Stimulated activated CD8-positive, alpha-beta memory T cell treated with anti-CD3 and anti-CD28 coated beads, Interleukin-12 subunit alpha, Interleukin-12 subunit beta, amount 100 ng/mL, for 24 hours (primary cell): Measurements from ENCODE around the gene CYP11A1.
"Not testable (repeated sequence)": the region's sequence is repeated elsewhere in the genome, so short reads cannot be mapped to it uniquely, and the experiment has no call there.

ENCODE experiments used
- DNase-seq: peaks from one replicate; pipeline ENCODE4 v3.0.0-alpha.2; 2020; ENCODE audit errors: extremely low read depth

Gene CYP11A1

DNA sequence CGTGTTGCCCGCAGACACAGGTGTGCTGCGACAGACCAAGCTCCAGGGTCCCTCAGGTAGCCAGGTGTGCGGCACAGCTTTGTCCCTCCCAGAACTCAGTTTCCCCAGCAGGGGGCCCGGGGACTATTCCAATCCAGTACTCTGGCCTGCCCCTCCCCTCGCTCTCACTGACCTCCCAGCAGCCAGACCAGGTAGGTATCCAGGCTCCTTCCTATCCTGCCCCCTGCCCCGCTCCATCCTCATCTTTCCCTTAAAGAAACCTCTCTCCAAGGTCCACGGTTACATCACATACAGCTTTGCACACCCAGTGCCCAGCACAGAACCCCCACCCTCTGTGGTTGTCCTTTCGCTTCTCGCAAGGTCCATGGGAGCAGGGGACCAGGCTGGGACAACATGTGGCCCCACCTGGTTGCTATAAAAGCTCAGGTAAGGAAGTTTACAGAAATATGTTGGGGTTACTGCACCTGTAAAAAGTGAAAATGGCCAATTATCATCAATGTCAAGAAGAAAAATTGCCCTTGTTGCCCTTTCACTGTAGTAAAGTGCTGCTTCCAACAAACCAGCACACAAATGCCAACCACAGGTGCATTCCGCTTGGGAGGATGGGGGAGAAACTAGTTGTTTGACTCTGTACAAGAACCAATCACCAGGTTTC is 7.3 kb upstream of the CYP11A1 start:
- DNase-seq, result no peak

DNA sequence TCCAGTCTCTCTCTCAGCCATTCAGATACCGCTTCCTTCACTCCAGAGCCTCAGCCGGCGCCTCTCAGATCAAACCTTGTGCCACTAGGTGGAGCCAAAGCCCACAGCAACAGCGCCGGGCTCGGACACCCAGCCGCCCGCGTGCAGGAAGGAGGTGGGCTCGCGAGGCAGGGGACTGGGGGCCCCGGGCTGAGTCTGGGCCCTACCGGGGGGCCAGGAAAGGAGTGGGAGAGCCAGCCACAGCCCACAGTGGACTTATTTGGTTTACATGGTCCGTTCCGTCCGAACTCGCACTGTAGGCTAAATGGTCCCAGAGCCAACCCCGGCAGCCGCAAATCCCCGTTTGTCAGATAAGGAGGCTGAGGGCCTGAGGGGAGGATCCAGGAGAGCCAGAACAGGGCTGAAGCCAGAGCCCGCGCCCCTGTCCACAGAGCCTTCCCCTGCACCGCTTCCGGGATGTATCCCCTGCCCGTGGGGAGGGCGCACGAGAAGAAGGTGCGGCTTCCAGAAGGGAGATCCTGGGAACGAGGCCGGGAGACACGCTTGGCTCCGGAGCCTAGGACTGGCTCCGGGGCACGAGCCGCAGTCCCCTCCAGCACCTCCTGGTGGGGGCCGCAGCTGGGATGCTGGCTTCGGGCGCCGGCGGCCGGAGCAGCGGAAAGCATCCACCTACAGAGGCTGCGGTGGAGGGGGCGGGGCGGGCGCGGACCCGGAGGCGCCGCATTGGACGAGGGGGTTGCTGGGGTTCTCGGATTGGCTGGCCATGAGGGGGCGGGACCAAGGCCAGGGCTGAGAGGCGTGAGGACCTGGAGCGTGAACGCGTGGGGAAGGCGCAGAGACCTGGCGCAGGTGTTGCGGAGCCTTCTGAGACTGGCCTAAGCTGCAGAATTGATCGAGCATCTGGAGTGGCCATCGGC is 6.5 kb upstream of the CYP11A1 start:
- DNase-seq, result peak; percentile 89

DNA sequence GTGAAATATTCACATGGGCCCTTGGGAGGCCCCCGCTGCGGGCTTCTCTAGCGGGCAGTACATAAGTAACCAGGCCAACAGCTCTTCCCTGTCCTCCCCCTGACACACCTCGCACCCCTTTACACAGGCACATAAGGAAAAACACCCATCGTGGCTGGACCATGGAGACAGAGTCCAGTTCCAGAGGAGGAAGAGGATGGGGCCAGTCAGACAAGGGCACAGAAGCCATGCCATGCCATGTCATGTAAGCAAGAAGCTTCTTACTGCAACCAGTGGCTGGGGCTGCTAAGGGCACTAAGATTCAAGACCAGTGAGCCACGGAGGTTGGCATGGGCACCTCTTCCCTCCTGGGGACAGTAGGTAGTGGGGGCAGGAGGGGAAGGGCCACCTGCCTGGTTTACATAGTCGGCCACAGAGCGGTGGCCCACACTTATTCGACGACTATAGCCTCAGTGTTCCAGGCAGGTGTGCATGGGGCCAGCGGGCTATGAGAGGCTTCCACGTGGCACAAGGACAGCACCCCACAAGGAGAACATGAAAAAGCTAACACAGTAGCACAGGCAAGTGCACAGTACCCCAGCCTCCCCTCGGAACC is 5.7 kb upstream of the CYP11A1 start:
- DNase-seq, result no peak

DNA sequence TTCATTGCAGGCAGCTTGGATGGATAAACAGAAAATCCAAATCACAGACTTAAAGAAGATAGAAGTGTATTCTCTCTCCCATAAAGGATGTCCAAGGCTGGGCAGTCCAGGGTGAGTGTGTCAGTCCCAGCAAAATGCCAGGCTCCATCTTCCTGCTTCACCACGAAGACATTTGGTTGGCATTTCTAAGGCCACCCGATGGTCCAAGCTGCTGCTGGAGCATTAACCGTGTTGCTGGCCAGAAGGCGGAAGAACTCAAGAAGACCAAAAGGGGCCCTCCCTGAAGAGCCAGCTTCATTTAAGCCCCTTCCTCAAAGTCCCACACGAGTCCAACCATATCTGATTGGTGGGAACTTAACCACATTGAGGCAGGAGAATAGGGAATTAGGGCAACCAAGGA is 3.0 kb upstream of the CYP11A1 start:
- no peak for DNase-seq

DNA sequence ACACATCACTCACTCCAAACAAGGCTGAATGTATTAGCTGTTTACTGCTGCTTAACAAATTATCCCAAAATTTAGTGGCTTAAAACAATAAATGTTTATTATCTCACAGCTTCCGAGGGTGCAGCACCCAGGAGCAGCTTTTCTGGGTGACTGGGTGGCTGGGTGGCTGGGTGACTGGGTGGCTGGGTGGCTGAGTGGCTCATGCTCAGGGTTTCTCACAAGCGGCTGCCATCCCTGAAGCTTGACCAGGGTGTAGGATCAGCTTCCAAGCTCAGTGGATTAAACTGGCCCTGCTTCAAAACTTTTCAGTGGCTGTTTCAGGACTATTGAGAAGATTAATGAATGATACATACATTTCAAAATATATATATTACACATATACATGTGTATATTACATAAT is 2.3 kb upstream of the CYP11A1 start:
- no peak for DNase-seq

DNA sequence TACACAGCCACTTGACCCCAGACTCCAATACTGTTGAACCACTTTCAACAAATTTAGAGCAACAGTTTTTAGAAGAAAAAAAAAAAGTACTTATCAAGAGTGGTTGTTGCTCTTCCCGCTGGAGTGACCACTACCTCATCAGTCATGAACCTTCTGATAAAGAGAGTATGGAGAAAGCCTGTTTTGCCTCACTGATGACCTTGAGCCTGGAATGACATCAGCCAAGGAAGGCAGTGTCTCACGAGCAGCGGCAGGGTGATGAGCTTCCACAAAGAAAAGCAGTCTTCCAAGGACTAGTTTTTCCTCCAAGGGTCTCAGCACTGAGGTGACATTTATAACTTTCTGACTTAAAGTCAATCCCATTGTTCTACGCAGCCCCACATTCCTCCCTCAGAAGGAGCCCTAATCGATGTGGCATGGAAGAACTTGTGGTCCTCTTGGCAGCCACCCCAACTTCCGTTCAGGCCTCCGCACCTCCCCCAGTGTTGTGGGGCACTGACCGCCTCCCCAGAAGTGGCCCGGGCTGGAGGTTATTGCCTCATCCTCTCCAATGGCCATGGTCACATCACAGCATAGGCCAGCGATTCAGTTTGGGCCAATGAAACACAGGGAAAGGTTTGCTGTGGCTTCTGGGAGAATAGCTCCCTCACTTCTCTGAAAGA is 1.8 kb upstream of the CYP11A1 start:
- no peak for DNase-seq

DNA sequence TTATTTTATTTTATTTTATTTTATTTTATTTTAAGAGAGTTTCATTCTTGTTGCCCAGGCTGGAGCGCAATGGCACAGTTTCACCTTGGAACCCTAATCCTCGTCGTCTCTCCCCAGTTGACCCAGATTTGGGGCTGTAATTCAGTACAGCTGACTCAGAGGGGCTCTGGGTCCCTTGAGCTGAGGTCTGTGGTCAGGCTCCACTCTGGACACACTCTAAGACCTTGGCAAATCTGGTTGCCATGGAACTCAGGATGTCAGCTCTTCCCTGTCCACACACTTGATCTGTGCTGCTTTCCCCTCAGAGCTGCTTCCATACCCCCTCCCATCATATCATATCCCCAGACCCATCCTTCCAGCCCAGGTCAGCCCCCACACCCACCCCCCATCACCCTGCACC is 675 bp upstream of the CYP11A1 start:
- no peak for DNase-seq

DNA sequence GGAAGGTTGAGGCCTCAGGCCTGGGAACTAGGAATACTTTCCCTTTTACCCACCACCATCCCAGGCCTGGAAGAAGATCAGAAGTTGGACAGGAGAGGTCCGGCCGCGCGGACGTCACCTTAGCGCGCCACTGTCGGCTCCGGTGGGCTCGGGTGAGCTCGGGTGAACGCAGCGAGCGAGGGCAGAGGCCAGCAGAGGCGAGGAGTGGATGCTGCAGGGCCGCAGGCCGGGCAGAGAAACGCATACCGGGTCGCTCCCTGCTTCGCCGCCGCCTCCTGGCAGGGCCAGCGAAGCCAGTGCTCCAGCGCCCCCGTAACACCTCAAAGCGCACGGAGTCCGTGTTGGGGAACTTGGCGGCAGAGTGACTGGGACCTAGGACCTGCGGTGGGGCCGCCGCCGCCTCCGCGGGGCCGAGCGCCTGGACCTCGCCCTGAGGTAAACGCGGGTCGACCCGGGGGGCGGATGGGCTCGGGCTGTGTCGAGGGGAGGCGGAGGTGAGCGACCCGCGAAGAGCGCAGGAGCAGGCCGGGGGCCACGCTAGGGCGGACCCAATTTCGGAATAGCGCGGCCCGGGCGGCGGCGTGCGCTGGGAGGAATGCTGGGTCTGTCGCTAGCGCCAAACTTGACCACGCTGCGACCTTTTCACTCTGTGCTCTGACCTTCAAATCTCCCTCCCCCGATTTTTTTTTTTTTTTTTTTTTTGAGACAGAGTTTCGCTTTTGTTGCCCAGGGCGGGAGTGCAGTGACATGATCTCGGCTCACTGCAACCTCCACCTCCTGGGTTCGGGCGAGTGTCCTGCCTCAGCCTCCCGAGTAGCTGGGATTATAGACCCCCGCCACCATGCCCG is 1.6 kb downstream of the CYP11A1 start:
- DNase-seq, result no peak

DNA sequence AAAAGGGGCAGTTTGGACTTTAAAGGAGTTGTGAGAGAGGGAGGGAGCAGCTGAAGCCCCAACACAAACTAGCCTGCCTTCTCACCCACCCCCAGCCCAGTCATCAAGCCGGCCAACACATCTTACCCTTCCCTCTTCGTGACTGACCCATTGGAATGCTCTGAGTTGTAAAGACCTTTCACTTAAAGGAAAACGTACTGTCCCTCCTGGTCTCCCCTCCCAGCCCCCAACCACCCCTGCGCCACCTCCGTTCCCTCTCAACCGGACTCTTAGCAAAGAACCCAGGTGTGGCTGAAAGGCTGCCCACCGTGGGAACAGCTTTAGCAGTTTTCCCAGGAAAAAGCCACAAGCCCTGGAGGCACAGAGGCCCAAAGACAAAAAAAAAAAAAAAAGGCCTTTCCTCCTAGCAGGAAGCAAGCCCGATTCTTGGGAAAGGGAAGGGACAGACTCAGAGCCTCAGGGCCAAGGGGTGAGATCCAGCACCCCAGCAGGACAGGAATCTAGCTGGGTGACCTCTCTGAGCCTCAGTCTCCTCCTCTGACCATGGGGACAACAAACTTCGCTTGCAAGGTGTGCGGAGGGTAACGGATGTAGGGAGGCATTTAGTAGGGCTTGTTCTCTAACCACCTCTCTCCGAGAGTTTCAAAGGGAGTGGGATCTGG is 2.4 kb downstream of the CYP11A1 start:
- DNase-seq, result no peak

DNA sequence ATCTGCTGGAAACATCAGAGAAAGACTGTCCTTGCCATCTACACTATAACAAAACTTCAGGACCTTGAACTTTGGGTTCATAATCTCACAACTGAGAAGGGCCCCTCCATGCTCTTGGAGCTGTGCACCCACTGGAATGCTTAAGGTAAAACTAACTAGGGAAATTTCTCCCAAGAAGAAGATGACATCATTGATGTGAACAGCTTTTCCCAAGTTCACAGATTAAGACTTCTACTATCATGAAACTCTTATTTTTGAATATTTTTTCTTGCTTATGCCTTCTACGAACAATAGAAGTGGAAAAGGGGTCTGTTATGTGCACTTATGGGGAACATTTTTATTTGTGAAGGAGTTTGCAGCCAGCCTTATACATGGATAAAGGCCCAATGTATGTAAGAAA is 5.0 kb downstream of the CYP11A1 start:
- DNase-seq, result no peak

DNA sequence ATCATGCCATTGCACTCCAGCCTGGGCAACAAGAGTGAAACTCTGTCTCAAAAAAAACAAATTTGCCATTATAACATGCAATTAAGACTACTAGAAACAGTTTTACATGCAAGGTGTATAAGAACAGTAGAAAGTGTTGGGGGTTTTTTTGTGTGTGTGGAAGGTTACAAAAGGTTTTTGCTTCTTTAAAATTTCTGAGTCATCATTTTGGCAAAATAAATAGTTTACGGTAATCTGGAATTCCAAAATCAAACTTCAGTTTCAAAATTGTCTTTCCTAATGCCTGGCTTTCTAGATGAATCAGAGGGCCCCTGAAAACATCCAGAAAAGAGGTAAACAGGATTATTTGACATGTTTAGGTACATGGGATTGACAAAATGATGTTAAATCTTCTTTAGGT is 6.6 kb downstream of the CYP11A1 start:
- DNase-seq, result not testable (repeated sequence)

DNA sequence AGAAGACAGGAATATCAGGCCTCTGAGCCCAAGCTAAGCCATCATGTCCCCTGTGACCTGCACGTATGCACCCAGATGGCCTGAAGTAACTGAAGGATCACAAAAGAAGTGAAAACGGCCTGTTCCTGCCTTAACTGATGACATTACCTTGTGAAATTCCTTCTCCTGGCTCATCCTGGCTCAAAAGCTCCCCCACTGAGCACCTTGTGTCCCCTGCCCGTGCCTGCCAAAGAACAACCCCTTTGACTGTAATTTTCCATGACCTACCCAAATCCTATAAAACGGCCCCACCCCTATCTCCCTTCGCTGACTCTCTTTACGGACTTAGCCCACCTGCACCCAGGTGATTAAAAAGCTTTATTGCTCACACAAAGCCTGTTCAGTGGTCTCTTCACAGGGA is 8.1 kb downstream of the CYP11A1 start:
- DNase-seq, result not testable (repeated sequence)

DNA sequence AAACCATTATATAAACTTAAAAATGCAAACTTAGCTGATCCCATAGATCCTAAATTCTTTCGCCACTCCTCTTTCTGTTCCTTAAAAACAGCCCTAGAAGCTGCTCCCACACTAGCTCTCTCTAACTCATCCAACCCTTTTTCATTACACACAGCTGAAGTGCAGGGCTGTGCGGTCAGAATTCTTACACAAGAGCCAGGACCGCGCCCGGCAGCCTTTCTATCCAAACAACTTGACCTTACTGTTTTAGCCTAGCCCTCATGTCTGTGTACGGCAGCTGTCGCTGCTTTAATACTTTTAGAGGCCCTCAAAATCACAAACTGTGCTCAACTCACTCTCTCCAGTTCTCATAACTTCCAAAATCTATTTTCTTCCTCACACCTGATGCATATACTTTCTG is 9.9 kb downstream of the CYP11A1 start:
- not testable (repeated sequence) for DNase-seq

DNA sequence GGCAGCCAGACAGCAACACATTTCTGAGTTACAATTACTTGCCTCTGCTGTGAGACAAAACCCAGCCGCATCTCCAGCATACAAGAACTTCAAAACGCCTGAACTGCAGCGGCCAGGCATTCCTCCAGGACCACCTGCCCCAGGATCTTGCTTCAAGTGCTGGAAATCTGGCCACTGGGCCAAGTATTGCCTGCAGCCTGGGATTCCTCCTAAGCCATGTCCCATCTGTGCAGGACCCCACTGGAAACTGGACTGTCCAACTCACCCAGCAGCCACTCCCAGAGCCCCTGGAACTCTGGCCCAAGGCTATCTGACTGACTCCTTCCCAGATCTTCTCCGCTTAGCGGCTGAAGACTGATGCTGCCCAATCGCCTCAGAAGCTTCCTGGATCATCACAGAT is 11.4 kb downstream of the CYP11A1 start:
- not testable (repeated sequence) for DNase-seq

DNA sequence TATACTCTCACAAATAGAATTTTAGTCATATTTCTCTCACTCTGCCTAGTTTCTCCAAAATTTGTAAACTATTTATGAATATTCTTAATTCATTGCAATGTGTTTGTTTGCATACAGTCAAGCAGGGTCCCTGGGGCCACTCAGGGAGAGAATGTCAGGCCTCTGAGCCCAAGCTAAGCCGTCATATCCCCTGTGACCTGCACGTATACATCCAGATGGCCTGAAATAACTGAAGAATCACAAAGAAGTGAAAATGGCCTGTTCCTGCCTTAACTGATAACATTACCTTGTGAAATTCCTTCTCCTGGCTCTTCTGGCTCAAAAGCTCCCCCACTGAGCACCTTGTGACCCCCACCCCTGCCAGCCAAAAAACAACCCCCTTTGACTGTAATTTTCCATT is 13.5 kb downstream of the CYP11A1 start:
- DNase-seq, result not testable (repeated sequence)

DNA sequence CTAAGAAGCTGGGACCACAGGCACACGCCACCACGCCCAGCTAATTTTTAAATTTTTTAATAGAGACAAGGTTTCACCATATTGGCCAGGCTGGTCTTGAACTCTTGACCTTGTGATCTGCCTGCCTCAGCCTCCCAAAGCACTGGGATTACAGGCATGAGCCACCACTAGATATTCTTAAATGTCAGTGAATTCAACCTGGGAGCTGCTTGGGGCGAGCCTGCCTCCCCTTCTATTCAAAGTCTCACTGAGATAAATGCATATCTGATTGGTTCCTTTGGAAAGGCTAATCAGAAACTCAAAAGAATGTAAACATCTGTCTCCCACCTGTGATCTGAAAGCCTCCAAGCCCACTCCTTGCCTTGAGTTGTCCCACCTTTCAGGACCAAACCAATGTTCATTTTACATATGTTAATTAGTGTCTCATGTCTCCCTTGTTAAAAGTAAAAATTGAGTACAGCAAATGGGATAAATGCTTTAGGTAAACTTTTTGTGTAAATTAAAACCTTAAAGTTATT is 15.0 kb downstream of the CYP11A1 start:
- DNase-seq, result no peak

DNA sequence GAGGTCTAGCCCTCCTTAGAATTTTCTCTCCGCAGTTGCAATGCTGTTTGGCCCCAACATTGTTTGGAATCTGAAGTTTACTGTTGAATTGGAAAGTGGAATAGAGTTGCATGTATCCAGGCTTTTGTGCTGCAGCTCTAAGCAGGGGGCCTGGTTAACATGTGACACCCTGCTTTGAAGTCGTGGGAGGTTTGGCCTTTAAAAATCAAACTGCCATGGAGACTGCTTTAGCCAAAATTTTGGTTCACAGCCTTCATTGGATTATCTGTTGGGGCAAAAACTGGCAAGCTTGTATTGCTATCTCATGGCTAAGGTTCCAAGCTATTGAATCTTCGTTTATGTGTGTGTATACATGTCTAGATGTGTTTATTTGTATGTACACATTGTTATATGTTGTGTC is 15.8 kb downstream of the CYP11A1 start:
- no peak for DNase-seq

DNA sequence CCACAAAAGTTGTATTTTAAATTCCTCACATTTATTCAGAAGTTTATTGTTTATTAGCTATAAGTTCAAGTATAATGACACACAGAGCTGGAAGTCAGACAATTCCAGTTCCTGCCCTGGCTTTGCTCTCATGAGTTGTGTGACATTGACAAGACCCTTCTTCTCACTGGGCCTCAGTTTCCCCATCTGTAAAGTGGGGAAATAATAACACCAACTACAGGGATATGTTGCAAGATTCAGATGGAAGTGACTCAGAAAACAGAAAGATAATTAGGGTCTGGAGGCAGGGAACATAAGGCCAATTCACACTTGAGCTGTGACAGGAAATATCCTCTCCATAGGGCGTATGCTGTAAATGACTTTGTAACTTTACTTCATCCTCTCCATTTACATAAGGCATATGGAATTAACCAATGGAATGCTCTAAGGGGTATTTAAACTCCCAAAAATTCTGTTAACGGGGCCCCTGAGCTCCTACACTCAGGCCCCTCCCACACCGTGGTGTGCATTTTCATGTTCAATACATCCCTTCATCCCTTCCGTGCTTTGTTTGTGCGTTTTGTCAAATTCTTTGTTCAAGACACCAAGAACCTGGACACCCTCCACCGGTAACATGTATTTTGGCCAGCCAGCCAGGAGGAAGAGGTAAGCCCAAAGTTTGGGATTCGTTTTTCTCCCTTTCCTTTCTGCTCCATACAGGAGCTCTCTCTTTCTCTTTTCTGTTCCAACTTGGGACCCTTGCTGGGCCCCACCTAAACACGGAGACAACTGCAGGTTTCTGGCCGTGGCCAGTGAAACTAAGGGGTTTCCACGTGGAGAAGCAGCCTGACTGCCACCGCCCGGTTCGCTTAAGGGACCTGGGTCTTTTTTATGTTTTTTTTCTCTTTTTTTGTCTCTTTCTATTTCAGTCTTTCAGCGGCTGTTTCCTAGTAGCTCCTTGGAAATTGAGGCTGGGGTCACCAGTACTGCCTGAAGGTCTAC is 16.9 kb downstream of the CYP11A1 start:
- no peak for DNase-seq

DNA sequence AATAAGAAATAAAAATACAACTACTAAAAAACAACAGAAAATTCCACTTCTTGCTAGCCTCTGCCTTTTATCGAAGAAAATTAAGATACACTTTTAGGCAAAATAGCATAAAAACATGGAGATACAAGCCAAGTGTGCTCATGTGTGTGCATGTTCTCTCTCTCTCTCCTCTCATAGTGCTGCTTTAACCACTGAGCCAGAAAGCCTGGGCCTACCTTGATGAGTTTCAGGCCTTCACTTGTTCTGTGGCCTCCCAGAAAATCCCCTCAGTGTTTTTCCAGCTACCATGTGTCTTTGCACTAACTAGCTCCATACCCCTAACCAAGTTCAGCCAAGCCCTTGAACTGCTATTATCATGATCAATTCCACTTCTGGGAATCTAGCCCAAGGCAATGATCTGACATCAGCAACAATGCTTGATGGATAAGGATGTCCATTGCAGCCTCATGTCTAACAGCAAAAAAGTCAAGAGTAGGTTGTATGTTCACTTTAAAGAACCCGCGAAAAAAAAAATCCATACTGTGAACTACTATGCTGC is 18.1 kb downstream of the CYP11A1 start:
- DNase-seq, result no peak
